Brain pericyte (primary cell): ENCODE data around the gene ZNF710.

Experiments
- DNase-seq: peaks from one replicate; pipeline ENCODE4 v3.0.0-alpha.2; 2012; ENCODE audit warnings: low read depth, low spot score

The ZNF710 gene

GRCh38 chr15:89991312-89991711 lies 9.8 kb upstream of the ZNF710 start:
- no peak for DNase-seq

GRCh38 chr15:89993349-89993748 lies 7.8 kb upstream of the ZNF710 start:
- DNase-seq, result no peak

- DNase-seq, result no peak
These were observed 4.0 kb upstream of the ZNF710 start for GRCh38 chr15:89997079-89997478.

GRCh38 chr15:89998141-89998661 lies 2.9 kb upstream of the ZNF710 start:
- no peak for DNase-seq

- DNase-seq, result no peak
These were observed 2.0 kb upstream of the ZNF710 start for GRCh38 chr15:89998923-89999675.

GRCh38 chr15:89999676-90000185 lies 1.4 kb upstream of the ZNF710 start:
- DNase-seq, result no peak

GRCh38 chr15:90000186-90001001 lies 730 bp upstream of the ZNF710 start:
- DNase-seq, result no peak

- DNase-seq, result no peak
These were observed 731 bp downstream of the ZNF710 start for GRCh38 chr15:90001683-90002427.

- DNase-seq, result no peak
These were observed 1.3 kb downstream of the ZNF710 start for GRCh38 chr15:90002428-90002844.

- no peak for DNase-seq
These were observed 2.6 kb downstream of the ZNF710 start for GRCh38 chr15:90003736-90004135.

- no peak for DNase-seq
These were observed 3.1 kb downstream of the ZNF710 start for GRCh38 chr15:90004252-90004651.

- DNase-seq, result no peak
These were observed 3.5 kb downstream of the ZNF710 start for GRCh38 chr15:90004671-90005070.

- DNase-seq, result no peak
These were observed 5.3 kb downstream of the ZNF710 start for GRCh38 chr15:90006217-90007075.

GRCh38 chr15:90007076-90007460 lies 5.9 kb downstream of the ZNF710 start:
- DNase-seq, result no peak

- no peak for DNase-seq
These were observed 7.5 kb downstream of the ZNF710 start for GRCh38 chr15:90008607-90009006.

- no peak for DNase-seq
These were observed 8.3 kb downstream of the ZNF710 start for GRCh38 chr15:90009301-90010022.

GRCh38 chr15:90011705-90012104 lies 10.6 kb downstream of the ZNF710 start:
- DNase-seq, result no peak

GRCh38 chr15:90013503-90013937 lies 12.4 kb downstream of the ZNF710 start:
- DNase-seq, result no peak

- no peak for DNase-seq
These were observed 14.2 kb downstream of the ZNF710 start for GRCh38 chr15:90015294-90015693.

GRCh38 chr15:90015749-90016148 lies 14.6 kb downstream of the ZNF710 start:
- no peak for DNase-seq
